ENCODE measurements around the gene MKI67.

DNA sequence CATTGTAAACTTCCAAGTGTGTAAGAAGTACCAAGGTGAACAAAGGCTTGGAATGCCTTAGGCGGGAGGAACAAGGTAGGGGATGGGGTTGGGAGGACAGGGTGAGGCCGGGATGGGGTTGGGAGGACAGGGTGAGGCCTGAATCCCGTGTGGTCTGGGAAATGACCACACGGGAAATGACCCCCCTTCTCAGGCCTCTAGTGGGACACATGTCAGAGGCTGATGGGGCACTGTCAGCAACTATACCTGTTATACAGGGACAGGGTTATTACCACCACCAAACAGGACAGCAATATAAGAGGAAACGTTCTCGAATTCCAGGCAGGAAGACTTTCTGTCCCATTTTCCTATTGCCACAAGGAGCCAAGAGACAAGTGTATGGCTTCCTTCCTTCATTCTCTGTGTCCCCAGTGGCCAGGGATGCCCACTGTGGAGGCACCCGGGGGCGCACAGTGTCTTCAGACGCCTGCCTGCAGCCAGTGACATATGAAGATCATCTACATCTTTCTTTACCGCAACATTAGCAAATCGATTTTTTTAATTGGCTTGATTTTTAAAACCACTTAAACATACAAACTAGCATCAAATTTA lies 1.3 kb downstream of the MKI67 start:
- TF ChIP-seq POLR2AphosphoS5 (IDR thresholded peaks at IDR 0.05) (no peak), POLR2A (IDR thresholded peaks at IDR 0.05) (no peak)
- TF ChIP-seq, protein P1, sequence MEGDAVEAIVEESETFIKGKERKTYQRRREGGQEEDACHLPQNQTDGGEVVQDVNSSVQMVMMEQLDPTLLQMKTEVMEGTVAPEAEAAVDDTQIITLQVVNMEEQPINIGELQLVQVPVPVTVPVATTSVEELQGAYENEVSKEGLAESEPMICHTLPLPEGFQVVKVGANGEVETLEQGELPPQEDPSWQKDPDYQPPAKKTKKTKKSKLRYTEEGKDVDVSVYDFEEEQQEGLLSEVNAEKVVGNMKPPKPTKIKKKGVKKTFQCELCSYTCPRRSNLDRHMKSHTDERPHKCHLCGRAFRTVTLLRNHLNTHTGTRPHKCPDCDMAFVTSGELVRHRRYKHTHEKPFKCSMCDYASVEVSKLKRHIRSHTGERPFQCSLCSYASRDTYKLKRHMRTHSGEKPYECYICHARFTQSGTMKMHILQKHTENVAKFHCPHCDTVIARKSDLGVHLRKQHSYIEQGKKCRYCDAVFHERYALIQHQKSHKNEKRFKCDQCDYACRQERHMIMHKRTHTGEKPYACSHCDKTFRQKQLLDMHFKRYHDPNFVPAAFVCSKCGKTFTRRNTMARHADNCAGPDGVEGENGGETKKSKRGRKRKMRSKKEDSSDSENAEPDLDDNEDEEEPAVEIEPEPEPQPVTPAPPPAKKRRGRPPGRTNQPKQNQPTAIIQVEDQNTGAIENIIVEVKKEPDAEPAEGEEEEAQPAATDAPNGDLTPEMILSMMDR (IDR thresholded peaks at IDR 0.05 in 8 of 11, conservative IDR thresholded peaks at IDR 0.05 in 3 of 11): no peak

All from spleen (tissue), 7 donors.